ENCODE data around the gene ELFN1.

DNA sequence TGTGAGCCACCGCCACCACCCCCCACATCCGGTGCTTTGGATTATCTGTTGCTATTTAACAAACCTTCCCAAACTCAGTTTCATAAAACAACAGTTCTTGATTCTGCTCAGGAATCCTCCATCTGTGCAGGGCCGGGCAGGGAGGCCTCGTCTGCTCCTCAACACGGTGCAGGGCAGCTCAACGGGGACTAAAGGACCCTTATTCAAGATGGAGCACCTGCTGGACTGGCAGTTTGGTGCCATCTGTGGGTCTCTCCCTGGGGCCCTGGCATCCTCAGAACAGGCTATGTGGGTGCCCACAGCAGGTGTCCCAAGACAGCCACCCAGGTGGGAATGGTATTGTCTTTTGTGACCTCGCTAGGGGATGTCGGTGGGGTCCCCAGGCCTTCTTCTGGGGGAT lies 31.0 kb upstream of the ELFN1 start:
- TF ChIP-seq SP1 (IDR thresholded peaks at IDR 0.05) = no peak
- TF ChIP-seq SUZ12 (IDR thresholded peaks at IDR 0.05) = no peak
- TF ChIP-seq ARNT (IDR thresholded peaks at IDR 0.05) = no peak
- no peak for TF ChIP-seq BHLHE40 (IDR thresholded peaks at IDR 0.05; ENCODE audit: borderline replicate concordance)
- TF ChIP-seq FOXA1 (IDR thresholded peaks at IDR 0.05) = no peak
- no peak for TF ChIP-seq FOXM1 (IDR thresholded peaks at IDR 0.05; ENCODE audit: borderline replicate concordance)
- no peak for TF ChIP-seq FOXK2 (IDR thresholded peaks at IDR 0.05)
- TF ChIP-seq ZNF384 (IDR thresholded peaks at IDR 0.05) = no peak
- no peak for TF ChIP-seq LEF1 (IDR thresholded peaks at IDR 0.05; ENCODE audit: borderline replicate concordance)
- no peak for TF ChIP-seq ELF4 (IDR thresholded peaks at IDR 0.05)
